ENCODE measurements around the gene GCSAM. TPM values are rescaled to one million over a fixed set of nuclear protein-coding genes. Genes with fewer than 3 reads are reported as not detected.

Gene GCSAM
- total RNA-seq, 2 donors from 2014 or later: 1.4 TPM; not detected in 1

- H3K36me3 ChIP-seq: no peaks in the 10 kb centered on the region
- no peaks in the 10 kb centered on the region for H3K27me3 ChIP-seq (replicated peaks; ENCODE audit: insufficient read depth)
- no peak overlapping the region for H3K4me3 ChIP-seq
- H3K27ac ChIP-seq: no peak overlapping the region
- no peak for DNase-seq (ENCODE audit: low spot score)
- 91% methylated on average over 1 of the region's 1 CpG for WGBS
- TF ChIP-seq POLR2AphosphoS5 (IDR thresholded peaks at IDR 0.05): no peak
- TF ChIP-seq POLR2A (IDR thresholded peaks at IDR 0.05): no peak
- no peak for TF ChIP-seq CTCF (IDR thresholded peaks at IDR 0.05)
- H3K4me1 ChIP-seq (replicated peaks): no peaks in the 10 kb centered on the region
- H3K9me3 ChIP-seq: no peaks in the 10 kb centered on the region
- intact Hi-C loops (cut with DNase I): no loop called here
Measured at GRCh38 chr3:112140584-112140983, 7.5 kb upstream of the GCSAM start.

DNA sequence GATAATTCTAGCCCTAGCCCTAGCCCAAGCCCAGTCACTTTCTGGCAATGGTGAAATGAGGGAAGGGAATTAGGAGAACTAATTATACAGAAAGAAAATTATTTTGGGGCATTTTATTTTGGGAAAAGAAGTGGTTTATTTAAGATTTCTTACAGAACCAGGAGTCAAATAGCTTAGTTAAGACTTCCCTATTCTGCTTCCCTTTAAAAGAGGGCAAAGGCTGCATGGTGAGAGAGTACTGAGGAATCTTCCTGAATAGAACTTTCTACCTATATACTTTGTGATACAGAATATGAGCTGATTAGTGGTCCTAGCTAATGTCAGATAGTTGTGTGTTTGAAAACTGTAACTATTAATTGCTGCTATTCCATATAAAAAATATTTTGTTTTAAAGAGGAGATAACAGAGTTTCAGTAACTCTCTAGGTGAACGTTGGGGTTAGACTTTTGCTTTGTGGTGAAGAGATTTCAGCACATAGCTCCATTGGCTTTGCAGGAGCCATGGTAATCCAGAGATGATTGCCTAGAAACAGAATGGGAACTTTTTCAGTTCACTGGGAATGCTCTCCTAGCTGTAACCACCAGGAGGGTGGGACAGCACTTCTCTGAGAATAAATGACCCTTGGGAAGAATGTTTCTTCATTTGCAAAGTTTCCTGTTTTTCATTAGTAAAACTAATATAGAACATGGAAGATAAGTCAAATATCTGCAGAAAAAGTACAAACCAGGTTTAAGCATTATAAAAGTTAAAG lies 5.3 kb upstream of the GCSAM start:
- 63% methylated on average over 1 of the region's 1 CpG for WGBS
- Histone ChIP-seq H3K4me3 (no peak overlapping the region), H3K36me3 (no peaks in the 10 kb centered on the region), H3K27ac (no peak overlapping the region), H3K4me1 (replicated peaks) (no peaks in the 10 kb centered on the region), H3K27me3 (replicated peaks; ENCODE audit: insufficient read depth) (no peaks in the 10 kb centered on the region), H3K9me3 (no peaks in the 10 kb centered on the region)
- intact Hi-C loops (cut with DNase I): no loop called here
- no peak for TF ChIP-seq POLR2AphosphoS5 (IDR thresholded peaks at IDR 0.05)
- TF ChIP-seq POLR2A (IDR thresholded peaks at IDR 0.05): no peak
- TF ChIP-seq CTCF (IDR thresholded peaks at IDR 0.05): no peak
- DNase-seq (ENCODE audit: low spot score): no peak

- Histone ChIP-seq H3K4me3 (no peak overlapping the region), H3K27ac (no peak overlapping the region), H3K4me1 (replicated peaks) (no peaks in the 10 kb centered on the region), H3K27me3 (replicated peaks; ENCODE audit: insufficient read depth) (no peaks in the 10 kb centered on the region), H3K9me3 (no peaks in the 10 kb centered on the region), H3K36me3 (no peaks in the 10 kb centered on the region)
- TF ChIP-seq CTCF (IDR thresholded peaks at IDR 0.05) (no peak), POLR2A (IDR thresholded peaks at IDR 0.05) (no peak), POLR2AphosphoS5 (IDR thresholded peaks at IDR 0.05) (no peak)
- DNase-seq (ENCODE audit: low spot score): no peak
- WGBS: 49% methylated on average over 4 of the region's 4 CpGs
- intact Hi-C loops (cut with DNase I): no loop called here
Measured at GRCh38 chr3:112137781-112138180, 4.7 kb upstream of the GCSAM start.

DNA sequence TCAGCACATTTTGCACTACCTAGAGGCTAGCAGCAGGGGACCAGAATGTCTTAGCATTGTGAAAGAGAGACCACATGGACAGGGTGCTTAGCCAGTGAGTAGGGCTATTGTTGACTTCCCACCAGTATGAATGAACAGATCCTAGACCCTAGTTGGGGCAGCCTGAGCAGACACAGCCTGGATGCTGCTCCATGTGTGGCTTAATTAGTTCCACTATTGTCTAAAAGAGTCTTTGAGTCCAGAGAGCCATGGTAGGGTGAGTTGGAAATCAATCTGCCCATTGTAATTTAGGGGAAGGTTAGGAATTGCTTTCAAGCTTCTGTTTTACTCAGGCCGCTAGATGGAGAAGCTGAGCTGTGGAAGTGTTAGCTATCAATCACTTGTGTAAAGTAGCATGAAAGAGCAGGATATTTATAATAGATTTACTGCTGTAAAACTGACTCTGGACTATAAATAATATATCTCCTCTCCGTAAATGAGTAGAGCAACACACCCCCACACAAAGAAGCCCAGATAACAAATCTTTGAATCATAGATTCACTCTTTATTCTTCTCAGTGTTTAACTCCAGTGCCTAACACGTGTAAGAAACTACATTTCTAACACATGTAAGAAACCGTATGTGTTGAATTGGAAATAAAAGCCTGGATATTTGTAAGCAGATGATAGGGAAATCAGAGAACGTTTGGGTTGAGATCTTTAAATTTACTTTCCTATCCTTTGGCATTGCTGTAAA lies 4.1 kb upstream of the GCSAM start:
- no peaks in the 10 kb centered on the region for H3K9me3 ChIP-seq
- no peak overlapping the region for H3K27ac ChIP-seq
- no peaks in the 10 kb centered on the region for H3K27me3 ChIP-seq (replicated peaks; ENCODE audit: insufficient read depth)
- TF ChIP-seq CTCF (IDR thresholded peaks at IDR 0.05) (peak in 3 of 4 experiments; percentile 41 to 63 (median 48)), POLR2AphosphoS5 (IDR thresholded peaks at IDR 0.05) (no peak), POLR2A (IDR thresholded peaks at IDR 0.05) (no peak)
- H3K4me3 ChIP-seq: no peak overlapping the region
- 25% methylated on average over 5 of the region's 5 CpGs for WGBS
- H3K36me3 ChIP-seq: no peaks in the 10 kb centered on the region
- no peaks in the 10 kb centered on the region for H3K4me1 ChIP-seq (replicated peaks)
- DNase-seq (ENCODE audit: low spot score): no peak
- intact Hi-C loops (cut with DNase I): no loop called here
